RWPE2 (cell line): ENCODE measurements around the gene SFXN4.
A peak's percentile ranks its signal among the peaks of the same experiment; 100 is the strongest.
"Not testable (repeated sequence)": the region's sequence is repeated elsewhere in the genome, so short reads cannot be mapped to it uniquely, and the experiment has no call there.

Experiments used
- ATAC-seq: fragments of 200-7000 bp; cut with Tn5 transposase; 3 replicates; pipeline ENCODE4 v1.9.1; 2021; ENCODE audit warnings: low read depth
- DNase-seq: peaks from one replicate; pipeline ENCODE4 v3.0.0-alpha.2; 2020; ENCODE audit warnings: low spot score
- H3K27ac ChIP-seq: fragments of 450-650 bp; 2 replicates; pipeline ENCODE4 v1.5.1; 2017; ENCODE audit warnings: mild to moderate bottlenecking; ENCODE audit not compliant: poor library complexity, severe bottlenecking
- H3K27me3 ChIP-seq: fragments of 250-450 bp; sonication (Bioruptor Pico); 2 replicates; pipeline ENCODE4 v1.5.1; 2021; ENCODE audit warnings: mild to moderate bottlenecking, moderate library complexity; ENCODE audit not compliant: insufficient read depth, poor library complexity, severe bottlenecking
- H3K36me3 ChIP-seq: fragments of 250-450 bp; sonication (Bioruptor Pico); 2 replicates; pipeline ENCODE4 v1.5.1; 2020; ENCODE audit warnings: low read depth, mild to moderate bottlenecking, moderate library complexity
- H3K4me1 ChIP-seq: fragments of 250-450 bp; sonication (Bioruptor Pico); 2 replicates; pipeline ENCODE4 v1.5.1; 2021; ENCODE audit warnings: mild to moderate bottlenecking, moderate library complexity; ENCODE audit not compliant: insufficient read depth, poor library complexity, severe bottlenecking
- H3K4me3 ChIP-seq: fragments of 250-450 bp; sonication (Bioruptor Pico); 2 replicates; pipeline ENCODE4 v1.5.1; 2021; ENCODE audit warnings: mild to moderate bottlenecking, moderate library complexity; ENCODE audit not compliant: severe bottlenecking
- H3K9me3 ChIP-seq: fragments of 250-450 bp; sonication (Bioruptor Pico); 2 replicates; pipeline ENCODE4 v1.5.1; 2021; ENCODE audit warnings: mild to moderate bottlenecking, moderate library complexity; ENCODE audit not compliant: severe bottlenecking
- TF ChIP-seq, protein P1 (sequence below): fragments of 450-650 bp; IDR thresholded peaks from one replicate; pipeline ENCODE4 v1.5.1; 2017; ENCODE audit warnings: mild to moderate bottlenecking, moderate library complexity; ENCODE audit not compliant: poor library complexity, severe bottlenecking

The SFXN4 gene

DNA sequence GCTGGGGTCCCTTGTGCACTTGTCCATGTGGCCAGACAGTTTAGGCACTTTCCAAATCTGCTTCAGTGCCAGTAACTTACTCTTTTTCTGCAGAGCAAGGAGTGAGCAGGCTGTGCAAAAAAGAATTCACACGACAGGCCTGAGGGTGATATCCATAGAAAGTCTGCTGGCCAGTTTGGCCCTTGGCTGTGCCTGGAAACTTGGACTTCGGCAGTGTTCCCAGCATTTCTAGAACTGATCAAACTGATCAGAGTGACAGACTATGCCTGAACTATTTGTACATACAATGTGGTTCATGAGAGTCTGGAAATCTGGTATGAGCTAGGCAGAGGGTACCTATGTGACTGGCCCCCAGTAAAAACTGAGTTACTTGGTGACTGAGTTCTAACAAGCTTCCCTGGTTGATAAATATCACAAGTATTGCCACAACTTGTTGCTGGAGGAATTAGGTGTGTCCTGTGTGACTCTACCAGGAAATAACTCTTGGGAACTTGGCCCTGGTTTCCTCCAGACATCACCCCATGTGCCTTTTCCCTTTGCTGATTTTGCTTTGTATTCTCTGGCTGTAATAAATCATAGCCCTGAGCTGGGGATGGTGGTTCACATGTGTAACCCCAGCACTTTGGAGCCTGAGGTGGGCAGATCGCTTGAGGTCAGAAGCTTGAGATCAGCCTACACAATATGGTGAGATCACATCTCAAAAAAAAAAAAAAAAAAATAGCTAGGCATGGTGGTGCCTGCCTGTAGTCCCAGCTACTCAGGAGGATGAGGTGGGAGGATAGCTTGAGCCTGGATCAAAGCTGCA is 64.9 kb downstream of the SFXN4 start:
- Histone ChIP-seq H3K36me3 (peaks cover 5% of the 10 kb centered on the region), H3K27me3 (no peaks in the 10 kb centered on the region), H3K27ac (peak overlapping the region; percentile 69), H3K4me1 (peaks cover 17% of the 10 kb centered on the region), H3K4me3 (no peak overlapping the region), H3K9me3 (no peaks in the 10 kb centered on the region)
- ATAC-seq (peak; percentile 28), DNase-seq (no peak)
- TF ChIP-seq, protein P1, sequence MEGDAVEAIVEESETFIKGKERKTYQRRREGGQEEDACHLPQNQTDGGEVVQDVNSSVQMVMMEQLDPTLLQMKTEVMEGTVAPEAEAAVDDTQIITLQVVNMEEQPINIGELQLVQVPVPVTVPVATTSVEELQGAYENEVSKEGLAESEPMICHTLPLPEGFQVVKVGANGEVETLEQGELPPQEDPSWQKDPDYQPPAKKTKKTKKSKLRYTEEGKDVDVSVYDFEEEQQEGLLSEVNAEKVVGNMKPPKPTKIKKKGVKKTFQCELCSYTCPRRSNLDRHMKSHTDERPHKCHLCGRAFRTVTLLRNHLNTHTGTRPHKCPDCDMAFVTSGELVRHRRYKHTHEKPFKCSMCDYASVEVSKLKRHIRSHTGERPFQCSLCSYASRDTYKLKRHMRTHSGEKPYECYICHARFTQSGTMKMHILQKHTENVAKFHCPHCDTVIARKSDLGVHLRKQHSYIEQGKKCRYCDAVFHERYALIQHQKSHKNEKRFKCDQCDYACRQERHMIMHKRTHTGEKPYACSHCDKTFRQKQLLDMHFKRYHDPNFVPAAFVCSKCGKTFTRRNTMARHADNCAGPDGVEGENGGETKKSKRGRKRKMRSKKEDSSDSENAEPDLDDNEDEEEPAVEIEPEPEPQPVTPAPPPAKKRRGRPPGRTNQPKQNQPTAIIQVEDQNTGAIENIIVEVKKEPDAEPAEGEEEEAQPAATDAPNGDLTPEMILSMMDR: no peak

DNA sequence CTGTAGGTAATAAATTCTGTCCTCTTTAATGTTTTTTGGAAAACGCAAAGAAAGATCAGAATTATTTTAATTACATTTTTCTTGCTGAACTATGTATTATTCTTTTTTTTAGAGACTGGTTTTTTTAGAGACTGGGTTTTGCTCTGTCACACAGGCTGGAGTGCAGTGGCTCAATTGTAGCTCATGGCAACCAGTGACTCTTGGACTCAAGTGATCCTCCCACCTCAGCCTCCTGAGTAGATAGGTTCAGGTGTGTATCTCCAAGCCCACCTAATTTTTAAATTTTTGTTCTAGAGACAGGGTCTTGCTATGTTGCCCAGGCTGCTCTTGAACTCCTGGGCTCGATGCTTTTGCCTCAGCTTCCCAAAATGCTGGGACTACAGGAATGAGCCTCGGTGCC is 66.9 kb downstream of the SFXN4 start:
- no peak for ATAC-seq
- TF ChIP-seq, protein P1: no peak
- H3K4me3 ChIP-seq: no peak overlapping the region

DNA sequence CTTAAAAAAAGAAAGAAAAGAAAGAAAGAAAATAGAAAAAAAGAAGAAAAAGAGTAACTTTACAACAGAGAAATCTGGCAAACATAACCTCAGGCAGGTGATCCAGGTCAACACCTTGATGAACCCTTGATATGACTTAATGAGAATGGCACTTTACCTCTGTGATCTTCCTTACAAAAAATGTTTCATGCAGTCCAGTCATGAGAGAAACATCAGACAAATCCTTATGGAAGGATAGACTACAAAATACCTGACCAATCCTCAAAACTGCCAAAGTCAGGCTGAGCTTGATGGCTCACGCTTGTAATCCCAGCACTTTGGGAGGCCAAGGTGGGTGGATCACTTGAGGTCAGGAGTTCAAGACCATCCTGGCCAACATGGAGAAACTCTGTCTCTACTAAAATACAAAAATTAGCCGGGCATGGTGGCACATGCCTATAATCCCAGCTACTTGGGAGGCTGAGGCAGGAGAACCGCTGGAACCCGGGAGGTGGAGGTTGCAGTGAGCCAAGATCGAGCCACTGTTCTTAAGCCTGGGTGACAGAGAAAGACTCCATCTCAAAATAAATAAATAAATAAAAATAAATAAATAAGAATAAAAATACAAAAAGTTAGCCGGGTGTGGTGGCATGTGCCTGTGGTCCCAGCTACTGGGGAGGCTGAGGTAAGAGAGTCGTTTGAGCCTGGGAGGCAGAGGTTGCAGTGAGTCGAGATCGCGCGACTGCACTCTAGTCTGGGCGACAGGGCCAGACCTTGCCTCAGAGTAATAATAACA is 68.7 kb downstream of the SFXN4 start:
- ATAC-seq: peak; percentile 24; the same call in 1 of the 3 replicates
- H3K27me3 ChIP-seq, H3K4me3 ChIP-seq, H3K27ac ChIP-seq, DNase-seq, H3K36me3 ChIP-seq, H3K9me3 ChIP-seq: not testable (repeated sequence)
- H3K4me1 ChIP-seq: peaks cover 17% of the 10 kb centered on the region

More for the DNA sequence above, 66.9 kb downstream of the SFXN4 start:
- Histone ChIP-seq H3K9me3 (no peaks in the 10 kb centered on the region), H3K4me1 (peaks cover 17% of the 10 kb centered on the region), H3K27me3 (no peaks in the 10 kb centered on the region), H3K36me3 (no peaks in the 10 kb centered on the region), H3K27ac (no peak overlapping the region)
- no peak for DNase-seq

DNA sequence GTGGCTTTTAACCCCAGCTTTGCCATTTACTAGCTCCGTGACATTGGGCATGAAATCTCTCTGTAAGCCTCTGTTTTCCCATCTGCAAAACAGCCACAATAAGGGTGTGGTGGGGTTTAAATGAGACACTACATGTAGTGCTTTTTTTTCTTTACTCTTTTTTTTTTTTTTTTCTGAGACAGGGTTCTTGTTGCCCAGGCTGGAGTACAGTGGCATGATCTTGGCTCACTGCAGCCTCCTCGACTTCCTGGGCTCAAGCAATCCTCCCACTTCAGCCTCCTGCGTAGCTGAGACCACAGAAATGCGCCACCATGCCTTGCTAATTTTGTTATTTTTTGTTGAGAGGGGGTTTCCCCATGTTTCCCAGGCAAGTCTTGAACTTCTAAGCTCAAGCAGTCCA is 69.9 kb downstream of the SFXN4 start:
- ATAC-seq: no peak
- TF ChIP-seq, protein P1: no peak
- H3K4me3 ChIP-seq: no peak overlapping the region
- H3K4me1 ChIP-seq: peaks cover 11% of the 10 kb centered on the region
- no peaks in the 10 kb centered on the region for H3K36me3 ChIP-seq
- H3K9me3 ChIP-seq: no peaks in the 10 kb centered on the region
- no peak for DNase-seq
- no peak overlapping the region for H3K27ac ChIP-seq
- no peaks in the 10 kb centered on the region for H3K27me3 ChIP-seq

DNA sequence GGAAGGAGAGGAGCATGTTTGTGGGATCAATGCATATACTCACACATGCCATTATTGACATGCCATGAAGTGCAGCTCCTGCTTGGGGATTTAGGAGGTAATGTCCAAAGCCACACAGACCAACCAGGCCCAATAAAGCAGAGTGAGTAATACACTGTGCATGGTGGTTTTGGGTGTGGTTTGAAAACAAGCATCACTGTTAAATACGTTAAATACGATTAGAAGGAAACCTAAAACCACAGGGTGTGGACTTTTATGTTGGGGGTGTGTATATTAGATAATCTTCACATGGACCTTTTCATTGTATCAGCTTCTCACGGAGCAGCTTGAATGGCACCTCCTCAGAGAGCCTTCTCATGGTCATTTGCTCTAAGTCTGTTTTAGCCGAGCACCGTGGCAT is 74.5 kb downstream of the SFXN4 start:
- peaks cover 8% of the 10 kb centered on the region for H3K4me1 ChIP-seq
- H3K9me3 ChIP-seq: no peaks in the 10 kb centered on the region
- H3K27me3 ChIP-seq: no peaks in the 10 kb centered on the region
- peak overlapping the region; percentile 48 for H3K27ac ChIP-seq
- H3K36me3 ChIP-seq: no peaks in the 10 kb centered on the region
- H3K4me3 ChIP-seq: no peak overlapping the region
- peak; percentile 65 for DNase-seq
- ATAC-seq: peak; percentile 98
- TF ChIP-seq, protein P1: no peak
